ENCODE results near the gene SPOCK1. TPM values are rescaled to one million over a fixed set of nuclear protein-coding genes. Genes with fewer than 3 reads are reported as not detected.

Gene SPOCK1
- total and polyA plus RNA-seq, 2 donors (not counting 3 experiments of a cell fraction or from before 2014, with no cell fraction given): 144 to 280 TPM

DNA sequence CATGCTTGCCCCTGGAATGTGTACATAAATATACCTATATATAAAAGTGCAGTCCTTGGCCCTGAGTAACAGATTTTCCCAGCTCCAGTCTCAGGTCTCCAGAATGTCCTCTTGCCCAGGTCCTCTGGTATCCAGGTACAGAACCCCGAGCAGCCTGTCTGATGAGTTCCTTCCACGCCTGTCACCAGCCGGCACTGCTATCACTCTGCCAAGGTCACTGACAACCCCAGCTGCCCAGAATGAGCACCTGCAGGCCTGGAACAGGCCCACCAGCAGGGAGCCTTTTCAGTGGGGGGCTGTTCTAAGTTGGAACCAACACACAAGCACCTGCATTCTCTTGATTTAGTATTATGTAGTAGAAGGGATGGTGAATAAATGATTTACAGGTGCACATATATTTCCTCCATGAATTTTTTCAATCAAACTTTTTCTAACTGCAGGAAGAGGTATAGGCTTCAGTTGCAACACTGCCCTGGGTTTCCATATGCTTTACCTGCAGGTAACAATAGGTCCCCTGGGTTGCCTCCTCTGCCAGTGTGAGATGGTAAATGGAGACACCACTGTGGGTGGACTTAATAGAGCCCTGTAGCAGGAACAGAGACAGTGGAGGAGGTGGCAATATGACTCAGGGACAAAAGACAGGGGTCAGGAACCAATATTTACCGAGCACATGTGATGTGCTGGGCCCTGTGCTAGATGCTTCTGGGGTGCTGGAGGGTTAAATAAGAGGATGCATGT lies 291.9 kb downstream of the SPOCK1 start:
- no peaks in the 10 kb centered on the region for H3K9me3 ChIP-seq (replicated peaks; ENCODE audit: control insufficient read depth, insufficient read depth, low read length)
- no peaks in the 10 kb centered on the region for H3K36me3 ChIP-seq (ENCODE audit: control insufficient read depth in 2 of 2, extremely low read depth in 1 of 2, insufficient read depth in 2 of 2, low read length in 2 of 2)
- H3K27ac ChIP-seq (ENCODE audit: insufficient read depth, low read depth, low read length): no peak overlapping the region
- DNase-seq (ENCODE audit: low read depth, low spot score) (no peak), FAIRE-seq (no peak)
- H3K4me3 ChIP-seq (replicated peaks in 1 of 3; ENCODE audit: insufficient read depth in 1 of 3, low read depth in 1 of 3, low read length in 3 of 3): no peak overlapping the region
- ChIA-PET CTCF (no interaction called here), POLR2A (no interaction called here)
- H3K9me1 ChIP-seq (replicated peaks; ENCODE audit: control insufficient read depth, extremely low read depth, insufficient read depth, low read length): no peaks in the 10 kb centered on the region
- peaks cover 57% of the 10 kb centered on the region for H3K79me2 ChIP-seq (ENCODE audit: control insufficient read depth, insufficient read depth, low read length)
- no peak overlapping the region for H2AFZ ChIP-seq (ENCODE audit: low read depth, low read length)
- H4K20me1 ChIP-seq (replicated peaks; ENCODE audit: control insufficient read depth, extremely low read depth, insufficient read depth, low read length): peaks cover 3% of the 10 kb centered on the region
- H3K4me1 ChIP-seq (ENCODE audit: control insufficient read depth, extremely low read depth, insufficient read depth, low read length): peaks cover 34% of the 10 kb centered on the region
- intact Hi-C loops (cut with micrococcal nuclease) (no loop called here), dilution Hi-C loops (cut with MboI; ENCODE audit: extremely low pct_ligation_motif_present, low sequenced_read_pairs) (no loop called here)
- H3K27me3 ChIP-seq (ENCODE audit: control insufficient read depth in 2 of 2, insufficient read depth in 2 of 2, low read length in 2 of 2): no peaks in the 10 kb centered on the region
- TF ChIP-seq JUN (IDR thresholded peaks at IDR 0.05; ENCODE audit: borderline replicate concordance, insufficient read depth, insufficient read length, low read depth) (no peak), POLR2A (IDR thresholded peaks at IDR 0.05; ENCODE audit: low read depth, low read length) (no peak), POLR2AphosphoS5 (IDR thresholded peaks at IDR 0.05; ENCODE audit: insufficient read depth, low read depth, low read length) (no peak), FOS (IDR thresholded peaks at IDR 0.05; ENCODE audit: borderline replicate concordance, insufficient read depth, low read length) (no peak), GATA2 (IDR thresholded peaks at IDR 0.05; ENCODE audit: insufficient read depth, insufficient read length, low read depth, low read length) (no peak), EZH2 (IDR thresholded peaks at IDR 0.05; ENCODE audit: borderline replicate concordance, low read depth, low read length, severe bottlenecking) (no peak), MYC (IDR thresholded peaks at IDR 0.05; ENCODE audit: low read depth, low read length) (no peak)
- TF ChIP-seq, protein P1, sequence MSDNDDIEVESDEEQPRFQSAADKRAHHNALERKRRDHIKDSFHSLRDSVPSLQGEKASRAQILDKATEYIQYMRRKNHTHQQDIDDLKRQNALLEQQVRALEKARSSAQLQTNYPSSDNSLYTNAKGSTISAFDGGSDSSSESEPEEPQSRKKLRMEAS (IDR thresholded peaks at IDR 0.05; ENCODE audit: insufficient read depth, insufficient read length): no peak
- TF ChIP-seq, protein P2, sequence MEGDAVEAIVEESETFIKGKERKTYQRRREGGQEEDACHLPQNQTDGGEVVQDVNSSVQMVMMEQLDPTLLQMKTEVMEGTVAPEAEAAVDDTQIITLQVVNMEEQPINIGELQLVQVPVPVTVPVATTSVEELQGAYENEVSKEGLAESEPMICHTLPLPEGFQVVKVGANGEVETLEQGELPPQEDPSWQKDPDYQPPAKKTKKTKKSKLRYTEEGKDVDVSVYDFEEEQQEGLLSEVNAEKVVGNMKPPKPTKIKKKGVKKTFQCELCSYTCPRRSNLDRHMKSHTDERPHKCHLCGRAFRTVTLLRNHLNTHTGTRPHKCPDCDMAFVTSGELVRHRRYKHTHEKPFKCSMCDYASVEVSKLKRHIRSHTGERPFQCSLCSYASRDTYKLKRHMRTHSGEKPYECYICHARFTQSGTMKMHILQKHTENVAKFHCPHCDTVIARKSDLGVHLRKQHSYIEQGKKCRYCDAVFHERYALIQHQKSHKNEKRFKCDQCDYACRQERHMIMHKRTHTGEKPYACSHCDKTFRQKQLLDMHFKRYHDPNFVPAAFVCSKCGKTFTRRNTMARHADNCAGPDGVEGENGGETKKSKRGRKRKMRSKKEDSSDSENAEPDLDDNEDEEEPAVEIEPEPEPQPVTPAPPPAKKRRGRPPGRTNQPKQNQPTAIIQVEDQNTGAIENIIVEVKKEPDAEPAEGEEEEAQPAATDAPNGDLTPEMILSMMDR (IDR thresholded peaks at IDR 0.05; ENCODE audit: extremely low read depth in 1 of 2, insufficient read depth in 1 of 2, low read depth in 1 of 2, low read length in 2 of 2): no peak
- no TSS peak for BruUV-seq (replicated peaks)
- no peak overlapping the region for H3K9ac ChIP-seq (replicated peaks; ENCODE audit: extremely low read depth, insufficient read depth, low read length)
- H3K4me2 ChIP-seq (ENCODE audit: insufficient read depth, low read length): no peak overlapping the region

All from endothelial cell of umbilical vein (primary cell).